Tibial nerve (tissue), 4 donors: ENCODE data around the gene SORBS1.

Experiments
- EP300 ChIP-seq, 2 donors: sonication (generic); formaldehyde crosslinking; IDR thresholded peaks; one replicate each; pipeline ENCODE4 v1.6.1; 2017; ENCODE audit warnings: antibody characterized with exemption in 2 of 2, mild to moderate bottlenecking in 1 of 2
- TF ChIP-seq, protein P1 (sequence below), 5 experiments: fragments of 200-600 bp in 3 of 5; fragments of 450-650 bp in 2 of 5; sonication (generic) in 3 of 5; IDR thresholded peaks; one replicate each; pipeline ENCODE4 v1.5.1; 2016 to 2019; ENCODE audit warnings: antibody characterized with exemption in 5 of 5, mild to moderate bottlenecking in 3 of 5, moderate library complexity in 2 of 5

DNA sequence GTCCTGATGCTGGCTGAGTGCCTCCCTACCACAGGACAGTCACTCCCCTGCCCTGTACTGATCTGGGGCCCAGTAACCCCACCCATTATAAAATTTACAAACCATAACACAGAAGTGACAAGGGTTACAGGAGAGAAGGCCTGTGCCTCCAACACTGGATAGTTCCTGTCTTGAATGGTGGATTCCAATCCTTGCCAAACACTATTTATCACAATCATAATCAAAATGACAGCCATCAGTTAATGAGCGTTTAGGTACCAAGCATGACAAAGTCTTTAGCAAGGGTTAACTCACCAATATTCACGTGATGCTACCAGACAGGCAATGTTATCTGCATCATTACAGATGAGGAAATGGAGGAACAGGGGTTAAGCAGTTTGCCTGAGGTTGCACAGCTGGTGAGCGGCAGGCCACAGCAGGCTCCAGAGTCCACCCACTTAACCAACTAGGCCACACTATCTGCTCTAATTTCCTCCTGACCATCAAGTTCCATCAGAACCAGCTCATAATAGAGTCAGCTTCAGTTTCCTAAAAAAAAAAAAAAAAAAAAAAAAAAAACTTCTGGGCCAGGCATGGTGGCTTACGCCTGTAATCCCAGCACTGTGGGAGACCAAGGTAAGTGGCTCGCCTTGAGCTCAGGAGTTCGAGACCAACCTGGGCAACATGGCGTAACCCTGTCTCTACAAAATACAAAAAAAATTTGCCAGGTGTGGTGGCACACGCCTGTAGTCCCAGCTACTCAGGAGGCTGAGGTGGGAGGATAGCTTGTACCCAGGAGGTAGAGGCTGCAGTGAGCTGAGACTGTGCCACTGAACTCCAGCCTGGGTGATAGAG is 284.6 kb downstream of the SORBS1 start:
- TF ChIP-seq, protein P1, sequence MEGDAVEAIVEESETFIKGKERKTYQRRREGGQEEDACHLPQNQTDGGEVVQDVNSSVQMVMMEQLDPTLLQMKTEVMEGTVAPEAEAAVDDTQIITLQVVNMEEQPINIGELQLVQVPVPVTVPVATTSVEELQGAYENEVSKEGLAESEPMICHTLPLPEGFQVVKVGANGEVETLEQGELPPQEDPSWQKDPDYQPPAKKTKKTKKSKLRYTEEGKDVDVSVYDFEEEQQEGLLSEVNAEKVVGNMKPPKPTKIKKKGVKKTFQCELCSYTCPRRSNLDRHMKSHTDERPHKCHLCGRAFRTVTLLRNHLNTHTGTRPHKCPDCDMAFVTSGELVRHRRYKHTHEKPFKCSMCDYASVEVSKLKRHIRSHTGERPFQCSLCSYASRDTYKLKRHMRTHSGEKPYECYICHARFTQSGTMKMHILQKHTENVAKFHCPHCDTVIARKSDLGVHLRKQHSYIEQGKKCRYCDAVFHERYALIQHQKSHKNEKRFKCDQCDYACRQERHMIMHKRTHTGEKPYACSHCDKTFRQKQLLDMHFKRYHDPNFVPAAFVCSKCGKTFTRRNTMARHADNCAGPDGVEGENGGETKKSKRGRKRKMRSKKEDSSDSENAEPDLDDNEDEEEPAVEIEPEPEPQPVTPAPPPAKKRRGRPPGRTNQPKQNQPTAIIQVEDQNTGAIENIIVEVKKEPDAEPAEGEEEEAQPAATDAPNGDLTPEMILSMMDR (IDR thresholded peaks at IDR 0.05), result no peak
- TF ChIP-seq EP300 (IDR thresholded peaks at IDR 0.05), result no peak
